HG03521 (cell line): ENCODE data around the gene USP6.
"Not testable (repeated sequence)": the region's sequence is repeated elsewhere in the genome, so short reads cannot be mapped to it uniquely, and the experiment has no call there.

Source experiments
- ATAC-seq: cut with Tn5 transposase; IDR thresholded peaks from one replicate; pipeline ENCODE4 v1.9.1; 2021; ENCODE audit warnings: mild to moderate bottlenecking, moderate library complexity; ENCODE audit not compliant: unreplicated experiment

USP6 gene

GRCh38 chr17:5183410-5183793 lies 67.6 kb downstream of the USP6 start:
- no peak for ATAC-seq

- no peak for ATAC-seq
These were observed 68.5 kb downstream of the USP6 start for GRCh38 chr17:5184288-5184687.

GRCh38 chr17:5191541-5192417 lies 75.9 kb downstream of the USP6 start, which contains the start of gene ZNF594:
Gene ZNF594 (minus strand): TSS chr17:5191868. CDS start chr17:5184256, 7,612 bp downstream.
- ATAC-seq, result peak; percentile 97

- no peak for ATAC-seq
These were observed 78.5 kb downstream of the USP6 start for GRCh38 chr17:5194346-5194745.

GRCh38 chr17:5198472-5198871 lies 82.6 kb downstream of the USP6 start:
- ATAC-seq, result no peak

- no peak for ATAC-seq
These were observed 84.5 kb downstream of the USP6 start for GRCh38 chr17:5200360-5200759.

GRCh38 chr17:5201011-5201410 lies 85.2 kb downstream of the USP6 start:
- no peak for ATAC-seq

GRCh38 chr17:5203178-5203907 lies 87.5 kb downstream of the USP6 start:
- ATAC-seq, result no peak

GRCh38 chr17:5203908-5204294 lies 88.1 kb downstream of the USP6 start:
- ATAC-seq, result no peak

- no peak for ATAC-seq
These were observed 93.6 kb downstream of the USP6 start for GRCh38 chr17:5209396-5209795.

- ATAC-seq, result no peak
These were observed 94.3 kb downstream of the USP6 start for GRCh38 chr17:5210091-5210490.

GRCh38 chr17:5210614-5211252 lies 94.9 kb downstream of the USP6 start:
- ATAC-seq, result no peak

- no peak for ATAC-seq
These were observed 95.6 kb downstream of the USP6 start for GRCh38 chr17:5211458-5211857.

GRCh38 chr17:5217562-5217961 lies 101.7 kb downstream of the USP6 start:
- not testable (repeated sequence) for ATAC-seq

- no peak for ATAC-seq
These were observed 103.7 kb downstream of the USP6 start for GRCh38 chr17:5219536-5219935.

- ATAC-seq, result no peak
These were observed 104.2 kb downstream of the USP6 start for GRCh38 chr17:5220074-5220473.

- ATAC-seq, result not testable (repeated sequence)
These were observed 106.1 kb downstream of the USP6 start for GRCh38 chr17:5221912-5222311.
